ENCODE data around the gene RXRG. TPM values are rescaled to one million over a fixed set of nuclear protein-coding genes. Genes with fewer than 3 reads are reported as not detected.

The RXRG gene
- total and polyA plus RNA-seq, 2 of the 8 experiments (the other 6 are each of a cell fraction or from before 2014, with no cell fraction given) = not detected

DNA sequence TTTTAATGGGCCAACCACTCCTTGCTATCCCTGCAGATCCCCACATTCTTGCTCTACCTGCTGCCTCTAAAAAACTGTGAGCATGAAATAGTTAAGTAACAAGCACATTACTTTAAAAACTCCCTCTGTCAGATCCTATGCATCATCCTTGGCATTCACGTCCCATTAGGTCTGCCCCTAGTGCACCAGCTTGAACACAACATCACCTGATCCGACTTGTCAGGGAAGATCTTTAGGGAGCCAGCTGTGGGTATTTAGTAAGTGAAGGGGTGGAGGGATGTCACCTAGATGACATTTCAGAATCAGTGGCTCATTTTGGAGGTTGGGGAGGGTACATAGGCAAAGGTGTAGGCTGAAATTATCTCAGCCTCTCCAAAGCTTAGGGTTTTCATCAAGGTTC is 33.5 kb downstream of the RXRG start:
- POLR2A ChIA-PET (ENCODE audit: partially characterized antibody) = no interaction called here
- no peak overlapping the region for H3K27ac ChIP-seq (ENCODE audit: low read depth, low read length)
- H3K4me1 ChIP-seq (replicated peaks in 1 of 4; ENCODE audit: control insufficient read depth in 3 of 4, insufficient read depth in 4 of 4, low read length in 3 of 4) = no peaks in the 10 kb centered on the region

More for the DNA sequence above, 33.5 kb downstream of the RXRG start:
- Histone ChIP-seq H3K14ac (ENCODE audit: insufficient read length) (no peak overlapping the region), H4K5ac (ENCODE audit: insufficient read length, low read depth, low read length) (no peak overlapping the region), H4K91ac (replicated peaks; ENCODE audit: insufficient read length, low read length) (no peak overlapping the region), H3K4me3 (ENCODE audit: extremely low read depth in 1 of 4, insufficient read depth in 2 of 4, low read depth in 3 of 4, low read length in 4 of 4) (no peak overlapping the region), H3K79me1 (ENCODE audit: low read depth, low read length) (no peaks in the 10 kb centered on the region), H2AFZ (ENCODE audit: low read length) (no peak overlapping the region), H3K56ac (replicated peaks; ENCODE audit: insufficient read length, low read depth, low read length) (no peak overlapping the region), H3K9me3 (ENCODE audit: insufficient read depth in 2 of 2, low read depth in 1 of 2, low read length in 1 of 2) (no peaks in the 10 kb centered on the region), H2AK5ac (ENCODE audit: low read depth, low read length) (no peak overlapping the region), H2BK5ac (ENCODE audit: low read depth, low read length) (no peak overlapping the region), H2BK15ac (ENCODE audit: low read length) (no peak overlapping the region), H3K23me2 (ENCODE audit: low read depth, low read length) (no peaks in the 10 kb centered on the region), H4K20me1 (replicated peaks in 1 of 2; ENCODE audit: control insufficient read depth in 1 of 2, insufficient read depth in 2 of 2, low read length in 2 of 2) (no peaks in the 10 kb centered on the region), H3K18ac (ENCODE audit: extremely low read depth, low read length) (no peak overlapping the region), H2BK12ac (ENCODE audit: low read depth, low read length) (no peak overlapping the region), H3K4me2 (ENCODE audit: insufficient read depth in 1 of 2, low read depth in 2 of 2, low read length in 2 of 2) (no peak overlapping the region), H2BK20ac (ENCODE audit: low read length) (no peak overlapping the region), H3K23ac (ENCODE audit: insufficient read length) (no peak overlapping the region), H2BK120ac (replicated peaks; ENCODE audit: low read depth, low read length) (no peak overlapping the region), H3K9ac (replicated peaks in 1 of 4; ENCODE audit: extremely low read depth in 1 of 4, low read depth in 3 of 4, low read length in 3 of 4) (no peak overlapping the region), H3K27me3 (replicated peaks in 1 of 4; ENCODE audit: control insufficient read depth in 3 of 4, extremely low read depth in 1 of 4, insufficient read depth in 3 of 4, low read length in 3 of 4) (peaks cover 0 to 2% (median 0%) of the 10 kb centered on the region in 4 experiments; a peak in 4 of 7 replicates), H3K36me3 (ENCODE audit: control insufficient read depth in 2 of 4, insufficient read depth in 4 of 4, low read length in 3 of 4) (no peaks in the 10 kb centered on the region), H4K8ac (ENCODE audit: extremely low read depth, insufficient read depth, low read length) (no peak overlapping the region), H3K4ac (replicated peaks; ENCODE audit: insufficient read length, low read depth, low read length) (no peak overlapping the region), H3K79me2 (ENCODE audit: control insufficient read depth in 1 of 2, insufficient read depth in 2 of 2, low read length in 2 of 2) (no peaks in the 10 kb centered on the region)
- TF ChIP-seq, protein P1, sequence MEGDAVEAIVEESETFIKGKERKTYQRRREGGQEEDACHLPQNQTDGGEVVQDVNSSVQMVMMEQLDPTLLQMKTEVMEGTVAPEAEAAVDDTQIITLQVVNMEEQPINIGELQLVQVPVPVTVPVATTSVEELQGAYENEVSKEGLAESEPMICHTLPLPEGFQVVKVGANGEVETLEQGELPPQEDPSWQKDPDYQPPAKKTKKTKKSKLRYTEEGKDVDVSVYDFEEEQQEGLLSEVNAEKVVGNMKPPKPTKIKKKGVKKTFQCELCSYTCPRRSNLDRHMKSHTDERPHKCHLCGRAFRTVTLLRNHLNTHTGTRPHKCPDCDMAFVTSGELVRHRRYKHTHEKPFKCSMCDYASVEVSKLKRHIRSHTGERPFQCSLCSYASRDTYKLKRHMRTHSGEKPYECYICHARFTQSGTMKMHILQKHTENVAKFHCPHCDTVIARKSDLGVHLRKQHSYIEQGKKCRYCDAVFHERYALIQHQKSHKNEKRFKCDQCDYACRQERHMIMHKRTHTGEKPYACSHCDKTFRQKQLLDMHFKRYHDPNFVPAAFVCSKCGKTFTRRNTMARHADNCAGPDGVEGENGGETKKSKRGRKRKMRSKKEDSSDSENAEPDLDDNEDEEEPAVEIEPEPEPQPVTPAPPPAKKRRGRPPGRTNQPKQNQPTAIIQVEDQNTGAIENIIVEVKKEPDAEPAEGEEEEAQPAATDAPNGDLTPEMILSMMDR (IDR thresholded peaks at IDR 0.05; ENCODE audit: control extremely low read depth in 1 of 3, insufficient read depth in 1 of 3, low read depth in 1 of 3, low read length in 3 of 3) = peak in 1 of 3 experiments; percentile 13; a peak in 1 of 4 replicates
- TF ChIP-seq CREB1 (IDR thresholded peaks at IDR 0.05) (no peak), SUZ12 (IDR thresholded peaks at IDR 0.05; ENCODE audit: low read length) (no peak), BACH1 (IDR thresholded peaks at IDR 0.05; ENCODE audit: low read length) (no peak), SP1 (IDR thresholded peaks at IDR 0.05; ENCODE audit: low read depth, low read length) (no peak), JUND (IDR thresholded peaks at IDR 0.05; ENCODE audit: low read length) (no peak)
- TF ChIP-seq, protein P2, sequence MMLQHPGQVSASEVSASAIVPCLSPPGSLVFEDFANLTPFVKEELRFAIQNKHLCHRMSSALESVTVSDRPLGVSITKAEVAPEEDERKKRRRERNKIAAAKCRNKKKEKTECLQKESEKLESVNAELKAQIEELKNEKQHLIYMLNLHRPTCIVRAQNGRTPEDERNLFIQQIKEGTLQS (IDR thresholded peaks at IDR 0.05; ENCODE audit: insufficient read depth, low read depth, low read length) = no peak
- FAIRE-seq (no peak), DNase-seq (ENCODE audit: low read depth in 1 of 2, low spot score in 2 of 2) (no peak)
- CTCF ChIA-PET (ENCODE audit: partially characterized antibody) = interaction anchor here (0.9 to 12.4 kb wide), 12 partner anchors 10 to 503 kb away, joined by 3 to 337 read pairs (median 6); no protein-coding TSS in a partner anchor
- whole genome bisulfite sequencing, 2 experiments (ENCODE audit: extremely low coverage in 1 of 2, insufficient coverage in 1 of 2, insufficient read length in 1 of 2, insufficient replicate concordance in 2 of 2, low coverage in 1 of 2, low lambda C conversion rate in 2 of 2, missing lambda C conversion rate in 1 of 2) = 65% methylated on average over 2 of the region's 2 CpGs; no CpG with 5 or more reads in 1 of the 2 experiments
